ENCODE measurements around the gene WNT11. TPM values are rescaled to one million over a fixed set of nuclear protein-coding genes. Genes with fewer than 3 reads are reported as not detected.

WNT11 gene
- polyA plus RNA-seq, 1 donor from 2014 or later, result 2.3 TPM

- TF ChIP-seq, protein P1, sequence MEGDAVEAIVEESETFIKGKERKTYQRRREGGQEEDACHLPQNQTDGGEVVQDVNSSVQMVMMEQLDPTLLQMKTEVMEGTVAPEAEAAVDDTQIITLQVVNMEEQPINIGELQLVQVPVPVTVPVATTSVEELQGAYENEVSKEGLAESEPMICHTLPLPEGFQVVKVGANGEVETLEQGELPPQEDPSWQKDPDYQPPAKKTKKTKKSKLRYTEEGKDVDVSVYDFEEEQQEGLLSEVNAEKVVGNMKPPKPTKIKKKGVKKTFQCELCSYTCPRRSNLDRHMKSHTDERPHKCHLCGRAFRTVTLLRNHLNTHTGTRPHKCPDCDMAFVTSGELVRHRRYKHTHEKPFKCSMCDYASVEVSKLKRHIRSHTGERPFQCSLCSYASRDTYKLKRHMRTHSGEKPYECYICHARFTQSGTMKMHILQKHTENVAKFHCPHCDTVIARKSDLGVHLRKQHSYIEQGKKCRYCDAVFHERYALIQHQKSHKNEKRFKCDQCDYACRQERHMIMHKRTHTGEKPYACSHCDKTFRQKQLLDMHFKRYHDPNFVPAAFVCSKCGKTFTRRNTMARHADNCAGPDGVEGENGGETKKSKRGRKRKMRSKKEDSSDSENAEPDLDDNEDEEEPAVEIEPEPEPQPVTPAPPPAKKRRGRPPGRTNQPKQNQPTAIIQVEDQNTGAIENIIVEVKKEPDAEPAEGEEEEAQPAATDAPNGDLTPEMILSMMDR (IDR thresholded peaks at IDR 0.05; ENCODE audit: poor library complexity, severe bottlenecking), result peak; percentile 38
- TF ChIP-seq REST (IDR thresholded peaks at IDR 0.05; ENCODE audit: borderline replicate concordance) (no peak), TAF1 (IDR thresholded peaks at IDR 0.05; ENCODE audit: low read depth) (no peak), EP300 (conservative IDR thresholded peaks at IDR 0.05; ENCODE audit: poor library complexity, severe bottlenecking) (no peak), EZH2 (IDR thresholded peaks at IDR 0.05; ENCODE audit: borderline replicate concordance, insufficient read depth, low read length, poor library complexity, severe bottlenecking) (no peak), MXI1 (conservative IDR thresholded peaks at IDR 0.05; ENCODE audit: poor library complexity, severe bottlenecking) (no peak), SMC3 (conservative IDR thresholded peaks at IDR 0.05; ENCODE audit: poor library complexity) (peak; percentile 25), POLR2AphosphoS5 (IDR thresholded peaks at IDR 0.05) (no peak), RAD21 (conservative IDR thresholded peaks at IDR 0.05) (no peak)
- Histone ChIP-seq H3K9me2 (ENCODE audit: insufficient read depth, low read length) (no peaks in the 10 kb centered on the region), H3K4me2 (ENCODE audit: low read length) (no peak overlapping the region), H4K20me1 (ENCODE audit: insufficient read depth) (no peaks in the 10 kb centered on the region), H3K27me3 (ENCODE audit: insufficient read depth, low read depth, low read length) (no peaks in the 10 kb centered on the region), H3K4me3 (ENCODE audit: low read length) (no peak overlapping the region), H3K9me3 (ENCODE audit: low read length) (no peaks in the 10 kb centered on the region), H3K79me2 (replicated peaks; ENCODE audit: insufficient read depth, low read length) (no peaks in the 10 kb centered on the region), H3F3A (ENCODE audit: insufficient read depth, low read length, poor library complexity, severe bottlenecking) (no peaks in the 10 kb centered on the region), H3K36me3 (ENCODE audit: insufficient read depth, low read length) (no peaks in the 10 kb centered on the region), H2AFZ (ENCODE audit: low read depth, low read length) (no peak overlapping the region), H3K9ac (ENCODE audit: low read length) (no peak overlapping the region), H3K27ac (ENCODE audit: low read length) (no peak overlapping the region)
Observed at GRCh38 chr11:76152086-76152681, 54.1 kb downstream of the WNT11 start.

GRCh38 chr11:76151556-76152085 lies 54.7 kb downstream of the WNT11 start:
- Histone ChIP-seq H3K27me3 (ENCODE audit: insufficient read depth, low read depth, low read length) (no peaks in the 10 kb centered on the region), H3K79me2 (replicated peaks; ENCODE audit: insufficient read depth, low read length) (no peaks in the 10 kb centered on the region), H3K4me3 (ENCODE audit: low read length) (no peak overlapping the region), H2AFZ (ENCODE audit: low read depth, low read length) (no peak overlapping the region), H3K9me3 (ENCODE audit: low read length) (no peaks in the 10 kb centered on the region), H3F3A (ENCODE audit: insufficient read depth, low read length, poor library complexity, severe bottlenecking) (no peaks in the 10 kb centered on the region), H3K9ac (ENCODE audit: low read length) (no peak overlapping the region), H3K4me2 (ENCODE audit: low read length) (no peak overlapping the region), H4K20me1 (ENCODE audit: insufficient read depth) (no peaks in the 10 kb centered on the region), H3K36me3 (ENCODE audit: insufficient read depth, low read length) (no peaks in the 10 kb centered on the region), H3K9me2 (ENCODE audit: insufficient read depth, low read length) (no peaks in the 10 kb centered on the region), H3K27ac (ENCODE audit: low read length) (no peak overlapping the region)
- TF ChIP-seq SMC3 (conservative IDR thresholded peaks at IDR 0.05; ENCODE audit: poor library complexity), result no peak
- no peak for TF ChIP-seq MXI1 (conservative IDR thresholded peaks at IDR 0.05; ENCODE audit: poor library complexity, severe bottlenecking)
- no peak for TF ChIP-seq REST (IDR thresholded peaks at IDR 0.05; ENCODE audit: borderline replicate concordance)
- TF ChIP-seq TAF1 (IDR thresholded peaks at IDR 0.05; ENCODE audit: low read depth), result no peak
- TF ChIP-seq POLR2AphosphoS5 (IDR thresholded peaks at IDR 0.05), result no peak
- no peak for TF ChIP-seq EP300 (conservative IDR thresholded peaks at IDR 0.05; ENCODE audit: poor library complexity, severe bottlenecking)
- no peak for TF ChIP-seq EZH2 (IDR thresholded peaks at IDR 0.05; ENCODE audit: borderline replicate concordance, insufficient read depth, low read length, poor library complexity, severe bottlenecking)
- TF ChIP-seq RAD21 (conservative IDR thresholded peaks at IDR 0.05), result no peak
- TF ChIP-seq, protein P1 (IDR thresholded peaks at IDR 0.05; ENCODE audit: poor library complexity, severe bottlenecking), result no peak
